Activated CD4-positive, alpha-beta T cell treated with anti-CD3 and anti-CD28 coated beads, Interleukin-2, amount 10 ng/mL, durations not matched to agents 7 days and 5 days (primary cell): ENCODE data around the gene TOM1L1. TPM values are rescaled to one million over a fixed set of nuclear protein-coding genes. Genes with fewer than 3 reads are reported as not detected.

Experiments used
- CTCF ChIA-PET: fragments of 350-600 bp; sonication (Branson Sonifier 250); formaldehyde crosslinking; loops from one replicate; lab custom pipeline; 2021; ENCODE audit warnings: antibody characterized with exemption; lab: Charles Lee
- POLR2A ChIA-PET: fragments of 350-600 bp; sonication (Branson Sonifier 250); formaldehyde crosslinking; loops from one replicate; lab custom pipeline; 2021; ENCODE audit warnings: antibody characterized with exemption; lab: Charles Lee
- DNase-seq: peaks from one replicate; pipeline ENCODE4 v3.0.0-alpha.2; 2020
- H3K27ac Mint-ChIP-seq: one replicate; pipeline ENCODE4 v1.8.0; 2021; ENCODE audit warnings: mild to moderate bottlenecking, moderate library complexity, mixed read lengths
- H3K27me3 Mint-ChIP-seq: one replicate; pipeline ENCODE4 v1.8.0; 2021; ENCODE audit warnings: mixed read lengths
- H3K36me3 Mint-ChIP-seq: one replicate; pipeline ENCODE4 v1.8.0; 2021; ENCODE audit warnings: low read depth, mixed read lengths
- H3K4me1 Mint-ChIP-seq: one replicate; pipeline ENCODE4 v1.8.0; 2021; ENCODE audit warnings: mixed read lengths
- H3K4me3 Mint-ChIP-seq: one replicate; pipeline ENCODE4 v1.8.0; 2021; ENCODE audit warnings: mild to moderate bottlenecking, moderate library complexity, mixed read lengths
- H3K9me3 Mint-ChIP-seq: one replicate; pipeline ENCODE4 v1.8.0; 2021; ENCODE audit warnings: mixed read lengths
- total RNA-seq, 2 experiments: library from RNA; stranded (reverse); gene quantifications; one replicate each; pipeline ENCODE4 v1.2.3, GENCODE V29; 2021

The TOM1L1 gene
- total RNA-seq, 2 experiments from 2014 or later: 0.22 to 0.50 TPM

DNA sequence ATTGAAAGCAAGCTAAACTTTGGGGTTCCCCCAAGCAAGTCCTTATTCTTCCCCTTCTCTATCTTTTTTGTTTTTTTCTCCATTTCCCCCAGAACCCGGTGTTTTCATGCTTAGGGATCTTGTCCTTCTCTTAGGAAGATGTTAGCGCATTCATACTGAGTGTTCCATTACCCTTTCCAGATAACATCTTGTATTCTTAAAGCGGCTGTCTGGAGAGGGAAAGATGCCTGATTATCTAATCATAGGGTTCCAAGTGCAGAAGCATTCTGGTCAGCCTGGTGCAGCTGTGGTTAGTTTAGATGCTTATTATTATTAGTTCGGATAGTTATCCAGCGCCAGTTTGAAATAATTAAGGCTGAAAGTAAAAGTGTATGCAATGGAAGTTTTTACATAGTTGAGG is 2.0 kb downstream of the TOM1L1 start:
- ChIA-PET CTCF (no interaction called here), POLR2A (no interaction called here)
- no peaks in the 10 kb centered on the region for H3K36me3 Mint-ChIP-seq
- no peak for DNase-seq
- no peak overlapping the region for H3K27ac Mint-ChIP-seq
- peaks cover 33% of the 10 kb centered on the region for H3K27me3 Mint-ChIP-seq
- H3K9me3 Mint-ChIP-seq: no peaks in the 10 kb centered on the region
- H3K4me3 Mint-ChIP-seq: no peak overlapping the region
- peaks cover 9% of the 10 kb centered on the region for H3K4me1 Mint-ChIP-seq

DNA sequence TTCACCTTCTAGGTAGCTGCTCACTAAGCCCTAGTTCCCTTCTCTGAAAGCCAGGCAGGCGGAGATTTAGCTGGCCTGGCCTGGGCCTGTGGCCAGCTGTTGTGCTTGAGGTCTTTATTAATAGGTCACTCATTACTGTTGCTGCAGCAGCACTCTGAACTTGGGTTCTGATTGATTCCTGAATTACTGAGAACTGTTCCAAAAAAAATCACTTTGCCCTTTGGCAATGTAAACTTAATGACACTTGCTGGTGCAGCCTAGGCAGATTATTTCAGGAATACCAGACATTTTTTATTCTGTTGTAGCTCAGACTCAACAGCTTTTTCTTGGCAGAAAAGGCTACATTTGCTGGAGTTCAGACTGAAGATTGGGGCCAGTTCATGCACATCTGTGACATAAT is 2.7 kb downstream of the TOM1L1 start:
- Mint-ChIP-seq H3K9me3 (no peaks in the 10 kb centered on the region), H3K4me1 (peaks cover 9% of the 10 kb centered on the region), H3K27me3 (peaks cover 30% of the 10 kb centered on the region), H3K36me3 (no peaks in the 10 kb centered on the region), H3K4me3 (no peak overlapping the region), H3K27ac (no peak overlapping the region)
- ChIA-PET POLR2A (no interaction called here), CTCF (no interaction called here)
- no peak for DNase-seq

- Mint-ChIP-seq H3K4me3 (no peak overlapping the region), H3K4me1 (no peaks in the 10 kb centered on the region), H3K27ac (no peak overlapping the region), H3K9me3 (no peaks in the 10 kb centered on the region), H3K27me3 (peaks cover 5% of the 10 kb centered on the region), H3K36me3 (no peaks in the 10 kb centered on the region)
- DNase-seq: no peak
- ChIA-PET CTCF (interaction anchor here (0.6 kb wide), 3 partner anchors 136 to 1653 kb away, joined by 4 to 5 read pairs (median 5); no protein-coding TSS in a partner anchor), POLR2A (no interaction called here)
Measured at GRCh38 chr17:54906683-54907082, 6.0 kb downstream of the TOM1L1 start.

- DNase-seq: no peak
- ChIA-PET CTCF (no interaction called here), POLR2A (no interaction called here)
- peaks cover 2% of the 10 kb centered on the region for H3K27me3 Mint-ChIP-seq
- H3K4me3 Mint-ChIP-seq: no peak overlapping the region
- H3K9me3 Mint-ChIP-seq: no peaks in the 10 kb centered on the region
- H3K4me1 Mint-ChIP-seq: no peaks in the 10 kb centered on the region
- H3K36me3 Mint-ChIP-seq: no peaks in the 10 kb centered on the region
- no peak overlapping the region for H3K27ac Mint-ChIP-seq
Measured at GRCh38 chr17:54907376-54907775, 6.7 kb downstream of the TOM1L1 start.

DNA sequence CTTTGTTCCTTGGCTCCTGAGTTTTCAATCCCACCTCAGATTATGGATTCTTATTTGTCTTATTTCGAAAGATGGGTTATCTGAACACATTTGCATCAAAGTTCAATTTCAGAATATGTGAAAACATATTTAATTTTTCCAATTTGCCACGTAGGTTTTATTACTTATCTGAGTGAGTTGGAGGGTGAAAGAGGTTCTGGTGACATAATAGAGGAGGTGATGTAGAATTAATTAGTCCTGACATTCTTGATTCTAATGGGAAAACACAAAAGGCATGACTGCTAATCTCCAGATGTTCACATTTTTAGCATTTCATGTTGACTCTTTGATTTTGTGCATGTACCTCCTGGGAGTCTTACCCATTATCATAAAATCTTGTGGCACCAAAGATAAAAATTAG is 9.1 kb downstream of the TOM1L1 start:
- ChIA-PET POLR2A (no interaction called here), CTCF (no interaction called here)
- H3K4me3 Mint-ChIP-seq: no peak overlapping the region
- no peaks in the 10 kb centered on the region for H3K36me3 Mint-ChIP-seq
- no peak for DNase-seq
- H3K27ac Mint-ChIP-seq: no peak overlapping the region
- no peaks in the 10 kb centered on the region for H3K9me3 Mint-ChIP-seq
- H3K4me1 Mint-ChIP-seq: no peaks in the 10 kb centered on the region
- no peaks in the 10 kb centered on the region for H3K27me3 Mint-ChIP-seq

- DNase-seq: no peak
- Mint-ChIP-seq H3K27ac (no peak overlapping the region), H3K9me3 (peaks cover 8% of the 10 kb centered on the region), H3K4me1 (no peaks in the 10 kb centered on the region), H3K4me3 (no peak overlapping the region), H3K36me3 (no peaks in the 10 kb centered on the region), H3K27me3 (no peaks in the 10 kb centered on the region)
- ChIA-PET POLR2A (no interaction called here), CTCF (no interaction called here)
Measured at GRCh38 chr17:54916721-54917120, 16.1 kb downstream of the TOM1L1 start.

DNA sequence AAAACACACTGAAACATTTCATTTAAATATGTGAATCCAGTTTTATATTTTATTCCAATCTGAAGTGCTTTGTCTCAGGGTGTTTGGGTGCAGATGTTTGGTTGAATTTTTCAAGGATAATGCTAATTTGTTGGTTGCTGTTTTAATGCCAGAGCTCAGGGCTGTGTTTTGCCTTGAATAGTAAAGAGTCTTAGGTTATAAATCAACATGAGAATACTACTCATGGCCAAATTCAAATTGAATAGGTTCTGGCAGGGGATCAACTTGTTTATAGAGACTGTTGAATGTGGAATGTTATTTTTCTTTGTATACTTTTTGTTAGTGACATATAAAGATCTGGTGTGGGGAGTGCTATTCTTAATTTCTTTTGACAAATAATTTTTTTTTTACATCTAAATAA is 18.8 kb downstream of the TOM1L1 start:
- ChIA-PET POLR2A (no interaction called here), CTCF (no interaction called here)
- Mint-ChIP-seq H3K9me3 (peaks cover 8% of the 10 kb centered on the region), H3K27me3 (no peaks in the 10 kb centered on the region), H3K4me1 (no peaks in the 10 kb centered on the region), H3K27ac (no peak overlapping the region), H3K36me3 (no peaks in the 10 kb centered on the region), H3K4me3 (no peak overlapping the region)
- DNase-seq: no peak

DNA sequence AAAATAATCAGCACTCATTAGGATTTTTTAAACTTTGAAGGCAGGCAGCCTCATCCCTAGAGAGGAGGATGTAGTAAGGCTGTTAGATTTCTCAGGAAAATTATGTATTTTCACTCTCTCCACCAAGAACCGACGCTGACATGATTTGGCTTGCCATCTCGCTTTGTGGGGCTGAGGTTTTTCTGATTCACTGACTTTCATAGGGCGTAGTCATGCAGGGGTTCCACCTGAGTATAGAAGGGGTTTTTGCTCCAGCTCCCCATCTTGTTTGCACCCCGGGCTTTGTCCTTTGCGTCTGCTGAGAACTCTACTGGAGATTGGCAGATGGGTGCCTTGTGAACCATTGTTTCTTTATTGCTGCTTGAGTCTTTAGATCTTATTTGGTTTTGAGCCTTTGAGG is 20.2 kb downstream of the TOM1L1 start:
- H3K36me3 Mint-ChIP-seq: no peaks in the 10 kb centered on the region
- H3K9me3 Mint-ChIP-seq: peaks cover 8% of the 10 kb centered on the region
- no peak for DNase-seq
- no peak overlapping the region for H3K4me3 Mint-ChIP-seq
- H3K27me3 Mint-ChIP-seq: no peaks in the 10 kb centered on the region
- CTCF ChIA-PET: interaction anchor here (0.6 kb wide), 1 partner anchor 26 kb away, joined by 3 read pairs; no protein-coding TSS in a partner anchor
- no peaks in the 10 kb centered on the region for H3K4me1 Mint-ChIP-seq
- POLR2A ChIA-PET: interaction anchor here (0.6 kb wide), 1 partner anchor 2000 kb away, joined by 3 read pairs; no protein-coding TSS in a partner anchor
- no peak overlapping the region for H3K27ac Mint-ChIP-seq

DNA sequence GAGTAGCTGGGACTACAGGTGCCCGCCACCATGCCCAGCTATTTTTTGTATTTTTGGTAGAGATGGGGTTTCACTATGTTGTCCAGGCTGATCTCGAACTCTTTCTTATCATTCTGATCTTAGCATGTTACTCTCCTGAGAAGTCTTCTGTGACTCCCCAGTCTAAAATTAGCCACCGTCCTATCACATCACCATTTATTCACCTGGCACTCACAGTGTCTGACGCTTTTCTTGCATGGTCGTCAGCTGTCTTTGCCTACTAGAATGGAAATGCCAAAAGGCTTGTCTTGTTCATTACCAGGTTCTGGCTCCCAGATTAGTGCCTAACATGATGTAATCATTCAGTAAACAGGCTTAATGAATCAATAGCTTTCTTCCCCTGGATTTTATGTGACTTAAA is 23.8 kb downstream of the TOM1L1 start:
- H3K27ac Mint-ChIP-seq: no peak overlapping the region
- H3K27me3 Mint-ChIP-seq: peaks cover 9% of the 10 kb centered on the region
- no peak overlapping the region for H3K4me3 Mint-ChIP-seq
- no peaks in the 10 kb centered on the region for H3K9me3 Mint-ChIP-seq
- H3K4me1 Mint-ChIP-seq: no peaks in the 10 kb centered on the region
- no peaks in the 10 kb centered on the region for H3K36me3 Mint-ChIP-seq
- POLR2A ChIA-PET: no interaction called here
- CTCF ChIA-PET: no interaction called here
- no peak for DNase-seq

DNA sequence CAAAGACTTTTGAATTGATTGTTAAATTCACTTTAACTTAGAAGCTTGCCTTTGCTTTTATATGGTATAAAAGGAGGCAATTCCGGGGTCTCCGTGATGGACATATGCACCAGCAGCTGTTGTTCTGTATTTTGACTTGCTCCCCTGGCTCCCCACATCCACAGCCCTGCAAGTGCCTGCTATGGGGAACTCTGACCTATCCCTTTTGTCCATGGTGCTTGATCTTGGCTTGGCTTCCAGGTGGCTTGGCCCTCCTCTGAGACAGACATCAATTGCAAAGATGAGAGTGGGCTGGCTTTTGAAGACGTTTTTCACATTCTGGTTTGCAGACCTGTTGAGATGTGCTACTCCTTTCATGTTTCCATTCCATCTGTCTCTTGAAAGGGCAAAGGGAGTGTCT is 26.9 kb downstream of the TOM1L1 start:
- ChIA-PET CTCF (no interaction called here), POLR2A (no interaction called here)
- Mint-ChIP-seq H3K27ac (no peak overlapping the region), H3K9me3 (no peaks in the 10 kb centered on the region), H3K4me3 (no peak overlapping the region), H3K36me3 (no peaks in the 10 kb centered on the region), H3K4me1 (no peaks in the 10 kb centered on the region), H3K27me3 (peaks cover 9% of the 10 kb centered on the region)
- DNase-seq: no peak

DNA sequence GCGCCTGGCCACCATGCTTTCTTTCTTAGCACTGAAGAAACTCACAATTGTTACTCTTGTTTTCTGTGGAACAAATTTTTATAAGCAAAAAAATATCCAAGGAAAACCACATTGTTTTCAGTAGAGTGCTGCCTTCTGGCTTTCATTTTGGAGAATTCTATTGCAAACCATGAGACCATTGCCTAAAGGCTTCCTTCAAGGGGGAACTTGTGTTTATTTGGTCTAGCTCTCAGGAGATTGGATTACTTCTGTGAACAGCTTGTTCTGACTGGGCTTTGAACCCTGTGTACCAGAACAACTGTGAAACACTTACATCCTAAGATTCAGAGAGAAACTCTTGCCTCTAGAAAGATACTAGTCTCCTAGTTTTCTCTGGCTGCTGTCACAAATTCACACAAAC is 32.1 kb downstream of the TOM1L1 start:
- no peak for DNase-seq
- Mint-ChIP-seq H3K36me3 (no peaks in the 10 kb centered on the region), H3K4me3 (no peak overlapping the region), H3K27me3 (peaks cover 7% of the 10 kb centered on the region), H3K27ac (no peak overlapping the region), H3K9me3 (no peaks in the 10 kb centered on the region), H3K4me1 (no peaks in the 10 kb centered on the region)
- ChIA-PET CTCF (no interaction called here), POLR2A (no interaction called here)

DNA sequence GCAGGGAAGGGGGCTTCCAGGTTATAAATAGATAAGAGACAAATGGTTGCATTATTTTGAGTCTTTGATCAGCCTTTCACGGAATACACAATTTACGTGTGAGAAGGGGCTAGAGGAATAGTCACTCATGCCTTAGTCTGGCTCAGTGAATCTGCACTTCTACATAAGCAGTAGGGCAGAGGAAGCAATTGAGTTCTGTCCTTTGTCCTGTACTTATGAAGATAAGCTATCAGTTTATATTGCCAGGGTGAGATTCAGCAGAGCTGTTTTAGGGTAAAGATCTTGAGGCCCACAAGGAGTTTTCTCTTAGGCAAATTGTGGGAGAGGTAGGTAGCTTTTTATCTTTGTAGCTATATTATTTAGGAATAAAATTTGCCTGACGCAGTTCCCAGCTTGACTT is 33.3 kb downstream of the TOM1L1 start:
- Mint-ChIP-seq H3K4me3 (no peak overlapping the region), H3K27me3 (peaks cover under 1% of the 10 kb centered on the region), H3K27ac (no peak overlapping the region), H3K4me1 (no peaks in the 10 kb centered on the region), H3K36me3 (no peaks in the 10 kb centered on the region), H3K9me3 (no peaks in the 10 kb centered on the region)
- no peak for DNase-seq
- ChIA-PET POLR2A (no interaction called here), CTCF (no interaction called here)

- H3K27ac Mint-ChIP-seq: no peak overlapping the region
- DNase-seq: no peak
- no peaks in the 10 kb centered on the region for H3K27me3 Mint-ChIP-seq
- CTCF ChIA-PET: no interaction called here
- POLR2A ChIA-PET: no interaction called here
- no peaks in the 10 kb centered on the region for H3K36me3 Mint-ChIP-seq
- H3K4me3 Mint-ChIP-seq: no peak overlapping the region
- H3K4me1 Mint-ChIP-seq: no peaks in the 10 kb centered on the region
- H3K9me3 Mint-ChIP-seq: no peaks in the 10 kb centered on the region
Measured at GRCh38 chr17:54935471-54935870, 34.8 kb downstream of the TOM1L1 start.

DNA sequence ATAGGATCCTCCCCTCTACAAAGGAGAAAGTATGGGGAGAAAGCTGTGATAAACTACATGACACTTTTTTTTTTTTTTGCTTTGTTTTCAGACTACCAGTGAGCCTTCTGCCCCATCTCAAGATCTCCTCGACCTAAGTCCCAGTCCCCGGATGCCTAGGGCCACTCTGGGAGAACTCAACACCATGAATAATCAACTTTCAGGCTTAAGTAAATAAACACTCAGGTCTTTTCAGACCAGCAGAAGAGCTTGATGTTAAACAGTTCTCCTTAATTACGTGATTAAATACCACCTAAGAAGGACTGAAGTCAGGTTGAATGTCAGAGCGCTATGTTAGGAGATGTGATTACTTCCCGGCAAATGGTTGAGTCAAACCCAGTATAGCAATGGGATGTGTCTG is 36.4 kb downstream of the TOM1L1 start:
- CTCF ChIA-PET: no interaction called here
- H3K4me3 Mint-ChIP-seq: no peak overlapping the region
- DNase-seq: no peak
- POLR2A ChIA-PET: no interaction called here
- no peaks in the 10 kb centered on the region for H3K4me1 Mint-ChIP-seq
- no peak overlapping the region for H3K27ac Mint-ChIP-seq
- no peaks in the 10 kb centered on the region for H3K9me3 Mint-ChIP-seq
- H3K27me3 Mint-ChIP-seq: no peaks in the 10 kb centered on the region
- no peaks in the 10 kb centered on the region for H3K36me3 Mint-ChIP-seq
